Kidney (tissue), 14 donors: ENCODE data around the gene GXYLT2. TPM values are rescaled to one million over a fixed set of nuclear protein-coding genes. Genes with fewer than 3 reads are reported as not detected.

Experiments
- DNase-seq, 5 donors: peaks; one replicate each; pipeline ENCODE4 v3.0.0-alpha.2; 2013 to 2020
- FAIRE-seq: peaks from 2 replicates; lab custom pipeline; 2012; peaks lifted over from hg19 to GRCh38; lab: Jason Lieb, UNC
- H3K27ac ChIP-seq, 2 donors: one replicate each; pipeline ENCODE4 v1.7.0; 2013; ENCODE audit warnings: low read depth in 2 of 2, low read length in 2 of 2, inconsistent platforms in 1 of 2
- H3K27me3 ChIP-seq: one replicate; pipeline ENCODE4 v1.7.1; 2013; ENCODE audit warnings: low read length, inconsistent platforms; ENCODE audit not compliant: control insufficient read depth, insufficient read depth
- H3K36me3 ChIP-seq, 3 donors: one replicate each; pipeline versions ENCODE4 v1.7.0 to v1.7.1; 2013; ENCODE audit warnings: low read length in 3 of 3, control low read depth in 1 of 3, inconsistent platforms in 1 of 3; ENCODE audit not compliant: insufficient read depth in 3 of 3, control insufficient read depth in 2 of 3
- H3K4me1 ChIP-seq, 3 donors: one replicate each; pipeline versions ENCODE4 v1.7.0 to v1.7.1; 2013; ENCODE audit warnings: low read length in 3 of 3, inconsistent platforms in 1 of 3, low read depth in 1 of 3; ENCODE audit not compliant: control insufficient read depth in 2 of 3, insufficient read depth in 2 of 3
- H3K4me3 ChIP-seq, 3 donors: one replicate each; pipeline versions ENCODE4 v1.7.0 to v1.8.1; 2013; ENCODE audit warnings: low read length in 3 of 3, control low read depth in 1 of 3, inconsistent platforms in 1 of 3
- H3K9ac ChIP-seq, 3 donors: one replicate each; pipeline versions ENCODE4 v1.7.0 to v1.7.1; 2013; ENCODE audit warnings: low read length in 3 of 3, control low read depth in 1 of 3, inconsistent platforms in 1 of 3
- H3K9me3 ChIP-seq, 3 donors: one replicate each; pipeline versions ENCODE4 v1.7.0 to v1.7.1; 2013; ENCODE audit warnings: low read length in 3 of 3, control low read depth in 1 of 3, inconsistent platforms in 1 of 3; ENCODE audit not compliant: control insufficient read depth in 2 of 3, insufficient read depth in 1 of 3
- CTCF ChIP-seq: IDR thresholded peaks from 3 replicates; pipeline ENCODE4 v1.5.1; 2012; ENCODE audit warnings: mild to moderate bottlenecking, moderate library complexity, borderline replicate concordance; ENCODE audit not compliant: insufficient read depth; ENCODE audit errors: extremely low read depth
- intact Hi-C: fragments of 100-400 bp; cut with DNase I; formaldehyde crosslinking; loops from one replicate; pipeline ENCODE4 v1.11.1; 2022
- polyA plus RNA-seq: library from polyadenylated mRNA; stranded (reverse); fragments of 350-450 nt; fragmentation: Illumina TruSeq; extraction: RNeasy Lipid Tissue Mini Kit (QIAGEN cat#74804); gene quantifications from one replicate; pipeline ENCODE4 v1.2.3, GENCODE V29; 2014; ENCODE audit warnings: low read depth, low replicate concordance; ENCODE audit not compliant: insufficient read depth
- total RNA-seq: library from RNA; stranded (reverse); fragmentation: NEBNext Ultra II Directional; extraction: Animal tissue kit (Norgen Biotek cat#: 25700); gene quantifications from one replicate; pipeline ENCODE4 v1.2.1, GENCODE V29; 2021
- donor health status: control.
- donor health status: control.
- donor health status: control.
- donor health status: control.
- donor health status: control.
- donor health status: DM: yes; HTN: yes; CAD: no.
- donor health status: Normal renal cell carcinoma (clear cell type).

GXYLT2 gene
- total and polyA plus RNA-seq, 2 donors from 2014 or later: 0.39 to 3.8 TPM

DNA sequence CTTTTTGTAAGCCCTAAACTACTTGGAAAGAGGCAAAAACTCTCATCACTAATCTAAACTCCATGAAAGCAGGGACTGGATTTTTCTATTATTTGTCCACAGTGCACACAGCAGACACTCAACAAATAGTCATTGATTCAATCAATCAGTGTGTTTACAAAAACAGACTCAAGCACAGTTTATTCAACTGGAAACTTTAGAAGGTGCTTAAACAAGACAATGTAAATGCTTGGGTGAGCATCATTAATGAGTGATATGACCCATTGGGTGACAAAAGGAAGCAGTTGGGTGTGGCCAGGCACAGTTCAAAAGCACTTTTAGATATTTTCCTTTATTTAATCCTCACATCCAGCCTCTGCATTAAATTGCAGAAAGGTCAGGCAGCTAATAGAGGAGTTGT, 76.8 kb downstream of the GXYLT2 start:
- Histone ChIP-seq H3K9me3 (no peaks in the 10 kb centered on the region), H3K27me3 (no peaks in the 10 kb centered on the region), H3K4me1 (no peaks in the 10 kb centered on the region), H3K27ac (no peak overlapping the region), H3K4me3 (no peak overlapping the region), H3K36me3 (no peaks in the 10 kb centered on the region), H3K9ac (no peak overlapping the region)
- no peak for FAIRE-seq
- DNase-seq: no peak
- intact Hi-C loops: no loop called here
- no peak for TF ChIP-seq CTCF

GRCh38 chr3:72968266-72968664, 80.4 kb downstream of the GXYLT2 start:
- Histone ChIP-seq H3K4me3 (no peak overlapping the region), H3K4me1 (no peaks in the 10 kb centered on the region), H3K27me3 (no peaks in the 10 kb centered on the region), H3K36me3 (no peaks in the 10 kb centered on the region), H3K9me3 (no peaks in the 10 kb centered on the region), H3K27ac (no peak overlapping the region), H3K9ac (no peak overlapping the region)
- no peak for DNase-seq
- intact Hi-C loops: no loop called here
- no peak for TF ChIP-seq CTCF
- FAIRE-seq: no peak

DNA sequence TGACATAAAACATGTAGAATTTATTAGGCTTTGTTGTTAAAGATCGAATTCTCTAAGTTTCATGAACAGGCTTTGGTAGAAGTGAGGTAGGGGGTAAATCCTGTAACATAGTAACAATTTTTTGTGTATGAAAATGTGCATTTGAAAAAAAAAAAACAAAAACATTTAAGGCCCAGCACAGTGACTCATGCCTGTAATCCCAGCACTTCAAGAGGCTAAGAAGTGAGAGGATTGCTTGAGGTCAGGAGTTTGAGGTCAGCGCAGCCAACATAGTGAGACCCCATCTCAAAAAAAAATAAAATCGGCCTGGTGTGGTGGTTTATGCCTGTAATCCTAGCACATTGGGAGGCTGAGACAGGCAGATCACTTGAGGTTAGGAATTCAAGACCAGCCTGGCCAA, 81.9 kb downstream of the GXYLT2 start:
- H3K9me3 ChIP-seq: no peaks in the 10 kb centered on the region
- H3K27ac ChIP-seq: no peak overlapping the region
- no peaks in the 10 kb centered on the region for H3K36me3 ChIP-seq
- no peak for DNase-seq
- no peak overlapping the region for H3K4me3 ChIP-seq
- no peak for FAIRE-seq
- no peaks in the 10 kb centered on the region for H3K27me3 ChIP-seq
- TF ChIP-seq CTCF: no peak
- intact Hi-C loops: no loop called here
- H3K4me1 ChIP-seq: no peaks in the 10 kb centered on the region
- no peak overlapping the region for H3K9ac ChIP-seq

GRCh38 chr3:72970942-72971341, 83.1 kb downstream of the GXYLT2 start:
- FAIRE-seq (no peak), DNase-seq (no peak)
- no peak overlapping the region for H3K4me3 ChIP-seq
- no peaks in the 10 kb centered on the region for H3K27me3 ChIP-seq
- H3K4me1 ChIP-seq: no peaks in the 10 kb centered on the region
- H3K27ac ChIP-seq: no peak overlapping the region
- H3K36me3 ChIP-seq: no peaks in the 10 kb centered on the region
- H3K9me3 ChIP-seq: no peaks in the 10 kb centered on the region
- TF ChIP-seq CTCF: no peak
- intact Hi-C loops: no loop called here
- H3K9ac ChIP-seq: no peak overlapping the region
